Prostate gland (tissue), 2 donors: ENCODE results near the gene ENC1. TPM values are rescaled to one million over a fixed set of nuclear protein-coding genes. Genes with fewer than 3 reads are reported as not detected.
A peak's percentile ranks its signal among the peaks of the same experiment; 100 is the strongest.

Experiments used
- DNase-seq: peaks from one replicate; pipeline ENCODE4 v3.0.0-alpha.2; 2019; ENCODE audit warnings: low spot score
- H3K27ac ChIP-seq, 2 donors: fragments of 200-600 bp; sonication (generic); 2 replicates each; pipeline ENCODE4 v1.5.1; 2017 to 2019
- H3K27me3 ChIP-seq: fragments of 200-600 bp; sonication (generic); replicated peaks from 2 replicates; pipeline ENCODE4 v1.5.1; 2019; ENCODE audit not compliant: insufficient read depth
- H3K36me3 ChIP-seq, 2 donors: fragments of 200-600 bp; sonication (generic); 1 replicate in 1 of 2; 2 replicates in 1 of 2; pipeline versions ENCODE4 v1.5.1 to v1.8.1; 2017 to 2019
- H3K4me1 ChIP-seq: fragments of 200-600 bp; sonication (generic); replicated peaks from 2 replicates; pipeline ENCODE4 v1.5.1; 2019
- H3K4me3 ChIP-seq, 2 donors: fragments of 200-600 bp; sonication (generic); 2 replicates each; pipeline ENCODE4 v1.5.1; 2017 to 2019
- H3K9me3 ChIP-seq: fragments of 200-600 bp; sonication (generic); 2 replicates; pipeline ENCODE4 v1.5.1; 2017
- CTCF ChIP-seq, 4 experiments: fragments of 200-600 bp in 2 of 4; fragments of 450-650 bp in 2 of 4; sonication (generic) in 2 of 4; IDR thresholded peaks; 1 replicate in 3 of 4; 2 replicates in 1 of 4; pipeline ENCODE4 v1.5.1; 2016 to 2019; ENCODE audit warnings: antibody characterized with exemption in 4 of 4, mild to moderate bottlenecking in 2 of 4, moderate library complexity in 2 of 4
- POLR2A ChIP-seq: fragments of 450-650 bp; IDR thresholded peaks from one replicate; pipeline ENCODE4 v1.6.1; 2016; ENCODE audit warnings: antibody characterized with exemption, mild to moderate bottlenecking
- POLR2AphosphoS5 ChIP-seq: sonication (generic); formaldehyde crosslinking; IDR thresholded peaks from one replicate; pipeline ENCODE4 v1.6.1; 2017; ENCODE audit warnings: antibody characterized with exemption
- WGBS: methylation state at CpG from one replicate; pipeline ENCODE4 v1.1.5; 2018; 5-methylcytosine and 5-hydroxymethylcytosine counted together
- intact Hi-C: fragments of 100-400 bp; cut with DNase I; formaldehyde crosslinking; loops from one replicate; pipeline ENCODE4 v1.14.2; 2022
- total RNA-seq, 2 donors: library from RNA; depleted of rRNA; stranded (reverse); fragments of >200 nt; gene quantifications; one replicate each; pipeline ENCODE4 v1.1.0, GENCODE V29; 2016

Gene ENC1
- total RNA-seq, 2 donors from 2014 or later = 78.1 to 103 TPM

GRCh38 chr5:74633695-74634094 lies 6.8 kb downstream of the ENC1 start:
- no peak for DNase-seq
- no peak overlapping the region for H3K27ac ChIP-seq
- no peaks in the 10 kb centered on the region for H3K27me3 ChIP-seq
- no peaks in the 10 kb centered on the region for H3K36me3 ChIP-seq
- H3K9me3 ChIP-seq = no peaks in the 10 kb centered on the region
- intact Hi-C loops = no loop called here
- no peak overlapping the region for H3K4me3 ChIP-seq
- no peak for TF ChIP-seq CTCF (IDR thresholded peaks at IDR 0.05)
- TF ChIP-seq POLR2A = no peak
- no peak for TF ChIP-seq POLR2AphosphoS5
- WGBS = 77% methylated on average over 9 of the region's 9 CpGs
- peaks cover 10% of the 10 kb centered on the region for H3K4me1 ChIP-seq

- TF ChIP-seq CTCF (IDR thresholded peaks at IDR 0.05) = no peak
- 86% methylated on average over 4 of the region's 4 CpGs for WGBS
- H3K9me3 ChIP-seq = no peaks in the 10 kb centered on the region
- no peak overlapping the region for H3K27ac ChIP-seq
- H3K4me1 ChIP-seq = peaks cover 10% of the 10 kb centered on the region
- no peak overlapping the region for H3K4me3 ChIP-seq
- intact Hi-C loops = no loop called here
- H3K27me3 ChIP-seq = no peaks in the 10 kb centered on the region
- DNase-seq = no peak
- no peaks in the 10 kb centered on the region for H3K36me3 ChIP-seq
These were observed 7.6 kb downstream of the ENC1 start for GRCh38 chr5:74632947-74633356.

GRCh38 chr5:74631081-74631953 lies 9.2 kb downstream of the ENC1 start:
- intact Hi-C loops = no loop called here
- H3K9me3 ChIP-seq = no peaks in the 10 kb centered on the region
- H3K27ac ChIP-seq = peak overlapping the region in 1 of 2 donors; percentile 5
- peaks cover 6% of the 10 kb centered on the region for H3K4me1 ChIP-seq
- no peaks in the 10 kb centered on the region for H3K36me3 ChIP-seq
- no peak for DNase-seq
- no peak overlapping the region for H3K4me3 ChIP-seq
- TF ChIP-seq CTCF (IDR thresholded peaks at IDR 0.05) (no peak), POLR2AphosphoS5 (no peak), POLR2A (no peak)
- H3K27me3 ChIP-seq = no peaks in the 10 kb centered on the region
- WGBS = 34% methylated on average over 11 of the region's 11 CpGs

- Histone ChIP-seq H3K36me3 (no peaks in the 10 kb centered on the region), H3K9me3 (no peaks in the 10 kb centered on the region), H3K4me3 (no peak overlapping the region), H3K4me1 (peaks cover 2% of the 10 kb centered on the region), H3K27ac (no peak overlapping the region), H3K27me3 (no peaks in the 10 kb centered on the region)
- 82% methylated on average over 7 of the region's 7 CpGs for WGBS
- TF ChIP-seq CTCF (IDR thresholded peaks at IDR 0.05) (no peak), POLR2A (no peak), POLR2AphosphoS5 (no peak)
- intact Hi-C loops = no loop called here
- DNase-seq = no peak
These were observed 10.0 kb downstream of the ENC1 start for GRCh38 chr5:74630453-74631066.

- 60% methylated on average over 4 of the region's 4 CpGs for WGBS
- intact Hi-C loops = no loop called here
- no peaks in the 10 kb centered on the region for H3K27me3 ChIP-seq
These were observed 11.2 kb downstream of the ENC1 start for GRCh38 chr5:74629326-74629725.

More at GRCh38 chr5:74629326-74629725, 11.2 kb downstream of the ENC1 start:
- H3K9me3 ChIP-seq = no peaks in the 10 kb centered on the region
- no peak overlapping the region for H3K4me3 ChIP-seq
- H3K27ac ChIP-seq = no peak overlapping the region
- peaks cover 2% of the 10 kb centered on the region for H3K4me1 ChIP-seq
- TF ChIP-seq CTCF (IDR thresholded peaks at IDR 0.05) = no peak
- TF ChIP-seq POLR2A = no peak
- no peak for TF ChIP-seq POLR2AphosphoS5
- no peak for DNase-seq
- H3K36me3 ChIP-seq = no peaks in the 10 kb centered on the region
